ENCODE data around the gene ADAMTSL4.
A peak's percentile ranks its signal among the peaks of the same experiment; 100 is the strongest.

ADAMTSL4 gene

DNA sequence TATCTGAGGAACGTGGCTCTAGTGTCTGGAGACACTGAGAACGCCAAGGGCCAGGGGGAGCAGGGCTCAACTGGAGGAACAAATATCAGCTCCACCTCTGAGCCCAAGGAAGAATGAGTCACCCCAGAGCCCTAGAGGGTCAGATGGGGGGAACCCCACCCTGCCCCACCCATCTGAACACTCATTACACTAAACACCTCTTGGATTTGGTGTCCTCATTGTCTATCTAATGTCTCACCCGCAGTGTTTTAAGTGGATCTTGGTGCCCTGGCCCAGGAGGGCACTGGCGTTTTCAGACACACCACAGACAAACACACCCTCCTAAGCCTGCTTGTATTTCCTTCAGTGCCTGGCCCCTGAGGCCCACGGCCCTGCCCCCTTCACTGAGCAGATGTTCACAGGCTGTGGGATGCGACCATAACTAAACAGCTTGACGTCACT, 35.8 kb upstream of the ADAMTSL4 start:
- DNase-seq (ENCODE audit: low read depth, low spot score): no peak
- H3K27ac ChIP-seq: no peak overlapping the region
- TF ChIP-seq POLR2AphosphoS5 (IDR thresholded peaks at IDR 0.05; ENCODE audit: borderline replicate concordance, low read depth, low read length) (no peak), FOXP2 (optimal IDR thresholded peaks at IDR 0.05; ENCODE audit: control extremely low read depth, extremely low read length, insufficient read depth) (no peak), EZH2 (IDR thresholded peaks at IDR 0.05) (no peak)
- no peak overlapping the region for H3K9ac ChIP-seq (ENCODE audit: insufficient read length)
- no peaks in the 10 kb centered on the region for H3K36me3 ChIP-seq (ENCODE audit: insufficient read depth, low read length)
- H3K4me3 ChIP-seq: no peak overlapping the region
- no peaks in the 10 kb centered on the region for H3K9me3 ChIP-seq (ENCODE audit: low read depth, low read length)

- H3K9ac ChIP-seq (ENCODE audit: insufficient read length): no peak overlapping the region
- DNase-seq (ENCODE audit: low read depth, low spot score): no peak
- no peaks in the 10 kb centered on the region for H3K36me3 ChIP-seq (ENCODE audit: insufficient read depth, low read length)
- no peak overlapping the region for H3K27ac ChIP-seq
- TF ChIP-seq FOXP2 (optimal IDR thresholded peaks at IDR 0.05; ENCODE audit: control extremely low read depth, extremely low read length, insufficient read depth) (no peak), POLR2AphosphoS5 (IDR thresholded peaks at IDR 0.05; ENCODE audit: borderline replicate concordance, low read depth, low read length) (no peak), EZH2 (IDR thresholded peaks at IDR 0.05) (no peak)
- no peak overlapping the region for H3K4me3 ChIP-seq
- H3K9me3 ChIP-seq (ENCODE audit: low read depth, low read length): no peaks in the 10 kb centered on the region
Measured at GRCh38 chr1:150514260-150514659, 34.9 kb upstream of the ADAMTSL4 start.

DNA sequence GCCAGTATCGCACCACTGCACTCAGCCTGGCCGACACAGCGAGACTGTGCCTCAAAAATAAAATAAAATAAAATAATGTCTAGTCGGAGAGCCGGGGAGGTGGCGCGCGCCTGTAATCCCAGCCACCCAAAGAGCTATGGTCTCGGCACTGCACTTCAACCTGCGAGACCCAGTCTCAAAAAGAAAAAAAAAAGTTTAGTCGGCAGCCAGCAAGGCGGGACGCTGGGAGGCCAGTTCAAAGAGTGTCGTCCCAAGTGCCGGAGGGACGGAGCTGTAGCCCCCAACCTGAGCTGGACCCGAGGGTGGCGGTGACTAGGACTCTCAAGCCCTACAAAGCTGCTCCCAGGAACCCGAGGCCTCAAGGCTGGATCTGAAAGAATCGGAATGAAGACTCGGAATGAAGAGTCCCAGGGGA, 34.3 kb upstream of the ADAMTSL4 start:
- H3K9ac ChIP-seq (ENCODE audit: insufficient read length): no peak overlapping the region
- no peak overlapping the region for H3K27ac ChIP-seq
- DNase-seq (ENCODE audit: low read depth, low spot score): no peak
- no peaks in the 10 kb centered on the region for H3K36me3 ChIP-seq (ENCODE audit: insufficient read depth, low read length)
- H3K4me3 ChIP-seq: peak overlapping the region; percentile 79
- no peaks in the 10 kb centered on the region for H3K9me3 ChIP-seq (ENCODE audit: low read depth, low read length)
- TF ChIP-seq FOXP2 (optimal IDR thresholded peaks at IDR 0.05; ENCODE audit: control extremely low read depth, extremely low read length, insufficient read depth): no peak
- TF ChIP-seq POLR2AphosphoS5 (IDR thresholded peaks at IDR 0.05; ENCODE audit: borderline replicate concordance, low read depth, low read length): no peak
- TF ChIP-seq EZH2 (IDR thresholded peaks at IDR 0.05): no peak

GRCh38 chr1:150515328-150516049, 33.7 kb upstream of the ADAMTSL4 start, which contains the start of gene FALEC:
Gene FALEC (plus strand): TSS chr1:150515752.
- peak within 1 kb of the TSS; percentile 79 for H3K4me3 ChIP-seq
- DNase-seq (ENCODE audit: low read depth, low spot score): no peak
- TF ChIP-seq POLR2AphosphoS5 (IDR thresholded peaks at IDR 0.05; ENCODE audit: borderline replicate concordance, low read depth, low read length) (peak; percentile 71; the same call in 1 of the 2 replicates), FOXP2 (optimal IDR thresholded peaks at IDR 0.05; ENCODE audit: control extremely low read depth, extremely low read length, insufficient read depth) (no peak)
- H3K9me3 ChIP-seq (ENCODE audit: low read depth, low read length): no peaks in the 10 kb centered on the region
- H3K9ac ChIP-seq (ENCODE audit: insufficient read length): peak within 1 kb of the TSS; percentile 55
- H3K36me3 ChIP-seq (ENCODE audit: insufficient read depth, low read length): no peaks in the 10 kb centered on the region
- no peak within 1 kb of the TSS for H3K27ac ChIP-seq

DNA sequence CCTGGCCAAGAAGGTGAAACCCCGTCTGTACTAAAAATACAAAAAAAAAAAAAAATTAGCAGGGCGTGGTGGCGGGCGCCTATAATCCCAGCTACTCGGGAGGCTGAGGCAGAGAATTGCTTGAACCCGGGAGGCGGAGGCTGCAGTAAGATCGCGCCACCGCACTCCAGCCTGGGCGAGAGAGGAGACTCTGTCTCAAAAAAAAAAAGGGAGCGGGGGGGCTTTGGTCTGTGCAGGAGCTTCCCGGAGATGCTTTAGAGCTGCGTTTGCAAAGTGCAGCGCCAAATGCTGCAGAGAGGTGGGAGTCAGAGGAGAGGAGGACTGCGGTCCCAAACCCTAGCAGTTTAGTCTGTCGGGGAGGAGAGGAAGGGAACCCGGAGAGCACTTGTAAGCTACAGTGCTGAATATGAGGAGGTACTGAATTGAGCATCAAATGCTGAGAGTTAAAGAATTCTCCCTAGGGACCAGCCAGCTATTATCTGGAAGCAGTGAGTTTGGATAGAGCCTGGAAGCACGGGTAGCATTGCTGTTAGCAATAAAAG, 33.1 kb upstream of the ADAMTSL4 start:
- no peak overlapping the region for H3K27ac ChIP-seq
- DNase-seq (ENCODE audit: low read depth, low spot score): no peak
- H3K9ac ChIP-seq (ENCODE audit: insufficient read length): peak overlapping the region; percentile 55
- H3K9me3 ChIP-seq (ENCODE audit: low read depth, low read length): no peaks in the 10 kb centered on the region
- TF ChIP-seq POLR2AphosphoS5 (IDR thresholded peaks at IDR 0.05; ENCODE audit: borderline replicate concordance, low read depth, low read length) (no peak), EZH2 (IDR thresholded peaks at IDR 0.05) (no peak), FOXP2 (optimal IDR thresholded peaks at IDR 0.05; ENCODE audit: control extremely low read depth, extremely low read length, insufficient read depth) (no peak)
- peak overlapping the region; percentile 79 for H3K4me3 ChIP-seq
- H3K36me3 ChIP-seq (ENCODE audit: insufficient read depth, low read length): no peaks in the 10 kb centered on the region

- DNase-seq (ENCODE audit: low read depth, low spot score): no peak
- no peaks in the 10 kb centered on the region for H3K9me3 ChIP-seq (ENCODE audit: low read depth, low read length)
- H3K27ac ChIP-seq: no peak overlapping the region
- H3K4me3 ChIP-seq: peak overlapping the region; percentile 79
- H3K9ac ChIP-seq (ENCODE audit: insufficient read length): no peak overlapping the region
- no peaks in the 10 kb centered on the region for H3K36me3 ChIP-seq (ENCODE audit: insufficient read depth, low read length)
- TF ChIP-seq EZH2 (IDR thresholded peaks at IDR 0.05) (no peak), FOXP2 (optimal IDR thresholded peaks at IDR 0.05; ENCODE audit: control extremely low read depth, extremely low read length, insufficient read depth) (no peak), POLR2AphosphoS5 (IDR thresholded peaks at IDR 0.05; ENCODE audit: borderline replicate concordance, low read depth, low read length) (no peak)
Measured at GRCh38 chr1:150516616-150517015, 32.6 kb upstream of the ADAMTSL4 start.

- H3K9ac ChIP-seq (ENCODE audit: insufficient read length): no peak overlapping the region
- H3K27ac ChIP-seq: no peak overlapping the region
- no peak overlapping the region for H3K4me3 ChIP-seq
- DNase-seq (ENCODE audit: low read depth, low spot score): no peak
- H3K36me3 ChIP-seq (ENCODE audit: insufficient read depth, low read length): no peaks in the 10 kb centered on the region
- no peaks in the 10 kb centered on the region for H3K9me3 ChIP-seq (ENCODE audit: low read depth, low read length)
- no peak for TF ChIP-seq FOXP2 (optimal IDR thresholded peaks at IDR 0.05; ENCODE audit: control extremely low read depth, extremely low read length, insufficient read depth)
- TF ChIP-seq POLR2AphosphoS5 (IDR thresholded peaks at IDR 0.05; ENCODE audit: borderline replicate concordance, low read depth, low read length): no peak
- no peak for TF ChIP-seq EZH2 (IDR thresholded peaks at IDR 0.05)
Measured at GRCh38 chr1:150521196-150521968, 27.8 kb upstream of the ADAMTSL4 start.

- H3K36me3 ChIP-seq (ENCODE audit: insufficient read depth, low read length): no peaks in the 10 kb centered on the region
- no peak overlapping the region for H3K27ac ChIP-seq
- no peak overlapping the region for H3K4me3 ChIP-seq
- TF ChIP-seq POLR2AphosphoS5 (IDR thresholded peaks at IDR 0.05; ENCODE audit: borderline replicate concordance, low read depth, low read length): no peak
- no peak for TF ChIP-seq EZH2 (IDR thresholded peaks at IDR 0.05)
- TF ChIP-seq FOXP2 (optimal IDR thresholded peaks at IDR 0.05; ENCODE audit: control extremely low read depth, extremely low read length, insufficient read depth): no peak
- no peaks in the 10 kb centered on the region for H3K9me3 ChIP-seq (ENCODE audit: low read depth, low read length)
- no peak for DNase-seq (ENCODE audit: low read depth, low spot score)
- no peak overlapping the region for H3K9ac ChIP-seq (ENCODE audit: insufficient read length)
Measured at GRCh38 chr1:150525348-150525747, 23.9 kb upstream of the ADAMTSL4 start.

All from SK-N-MC (cell line).